Measurements from ENCODE around the gene FGF8.

Gene FGF8

DNA sequence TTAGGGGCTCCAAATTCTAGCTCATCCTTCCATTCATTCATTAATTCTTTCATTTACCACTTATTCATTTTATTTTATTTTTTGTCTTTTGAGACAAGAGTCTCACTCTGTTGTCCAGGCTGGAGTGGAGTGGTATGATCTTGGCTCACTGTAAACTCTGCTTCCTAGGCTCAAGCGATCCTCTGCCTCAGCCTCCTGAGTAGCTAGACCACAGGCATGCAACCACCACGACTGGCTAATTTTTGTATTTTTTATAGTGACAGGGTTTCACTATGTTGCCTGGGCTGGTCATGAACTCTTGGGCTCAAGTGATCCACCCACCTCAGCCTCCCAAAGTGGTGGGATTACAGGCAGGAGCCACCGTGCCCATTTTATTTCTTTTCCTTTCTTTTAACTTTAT is 31.6 kb downstream of the FGF8 start (continued):
- TF ChIP-seq CSRNP3 (CRISPR knock-in tag; IDR thresholded peaks at IDR 0.05) (no peak), ARNTL (CRISPR knock-in tag; IDR thresholded peaks at IDR 0.05; ENCODE audit: borderline replicate concordance, low read depth) (no peak), TOX (CRISPR knock-in tag; IDR thresholded peaks at IDR 0.05; ENCODE audit: borderline replicate concordance) (no peak), ZNF8 (CRISPR knock-in tag; IDR thresholded peaks at IDR 0.05) (no peak), ZC3H10 (CRISPR knock-in tag; IDR thresholded peaks at IDR 0.05) (no peak)

- no peak for ATAC-seq
- TF ChIP-seq ZC3H10 (CRISPR knock-in tag; IDR thresholded peaks at IDR 0.05), result no peak
- TF ChIP-seq RARB (CRISPR knock-in tag; IDR thresholded peaks at IDR 0.05), result no peak
- TF ChIP-seq OSR1 (CRISPR knock-in tag; IDR thresholded peaks at IDR 0.05), result no peak
- TF ChIP-seq BACH2 (CRISPR knock-in tag; IDR thresholded peaks at IDR 0.05; ENCODE audit: borderline replicate concordance), result no peak
- TF ChIP-seq TCF4 (CRISPR knock-in tag; IDR thresholded peaks at IDR 0.05; ENCODE audit: borderline replicate concordance), result no peak
These were observed 34.0 kb downstream of the FGF8 start for GRCh38 chr10:101741938-101742337.

DNA sequence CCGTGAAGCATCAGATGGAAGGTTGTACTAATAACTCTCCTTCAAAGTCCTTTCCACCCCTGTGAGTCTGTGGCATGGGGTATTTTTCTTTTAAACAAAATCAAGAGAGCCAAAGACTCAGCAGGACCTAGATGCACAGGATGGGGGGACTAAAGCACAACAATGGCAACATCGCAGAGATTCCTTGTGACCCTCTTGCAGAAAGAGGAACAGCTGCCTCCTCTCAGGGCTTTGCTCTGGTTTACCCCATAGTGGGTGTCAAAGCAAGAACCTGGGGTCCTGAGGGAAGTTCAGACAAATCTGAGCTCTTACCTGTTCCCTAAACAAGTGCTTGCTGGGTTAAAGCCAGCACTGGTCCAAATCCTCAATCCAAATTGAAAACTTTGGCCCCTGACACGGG is 39.2 kb downstream of the FGF8 start:
- ATAC-seq, result no peak
- TF ChIP-seq ZFP30 (CRISPR knock-in tag; IDR thresholded peaks at IDR 0.05) (no peak), CREB5 (CRISPR knock-in tag; IDR thresholded peaks at IDR 0.05; ENCODE audit: low read depth) (no peak), CSRNP3 (CRISPR knock-in tag; IDR thresholded peaks at IDR 0.05) (no peak), ISL1 (CRISPR knock-in tag; IDR thresholded peaks at IDR 0.05) (no peak), BACH2 (CRISPR knock-in tag; IDR thresholded peaks at IDR 0.05; ENCODE audit: borderline replicate concordance) (no peak), ZFP3 (CRISPR knock-in tag; IDR thresholded peaks at IDR 0.05) (no peak), GLIS3 (CRISPR knock-in tag; IDR thresholded peaks at IDR 0.05) (no peak), CSDC2 (CRISPR knock-in tag; IDR thresholded peaks at IDR 0.05) (no peak), ARNTL (CRISPR knock-in tag; IDR thresholded peaks at IDR 0.05; ENCODE audit: borderline replicate concordance, low read depth) (no peak), ZNF565 (CRISPR knock-in tag; conservative IDR thresholded peaks at IDR 0.05; ENCODE audit: low read depth) (no peak), OSR1 (CRISPR knock-in tag; IDR thresholded peaks at IDR 0.05) (no peak), TCF4 (CRISPR knock-in tag; IDR thresholded peaks at IDR 0.05; ENCODE audit: borderline replicate concordance) (no peak), ZNF70 (CRISPR knock-in tag; IDR thresholded peaks at IDR 0.05) (no peak), RARB (CRISPR knock-in tag; IDR thresholded peaks at IDR 0.05) (no peak), ZNF8 (CRISPR knock-in tag; IDR thresholded peaks at IDR 0.05) (no peak), PPARA (CRISPR knock-in tag; IDR thresholded peaks at IDR 0.05; ENCODE audit: borderline replicate concordance) (no peak), ESRRG (CRISPR knock-in tag; IDR thresholded peaks at IDR 0.05) (no peak), SNAI2 (CRISPR knock-in tag; IDR thresholded peaks at IDR 0.05) (no peak)
- TF ChIP-seq, protein P1, sequence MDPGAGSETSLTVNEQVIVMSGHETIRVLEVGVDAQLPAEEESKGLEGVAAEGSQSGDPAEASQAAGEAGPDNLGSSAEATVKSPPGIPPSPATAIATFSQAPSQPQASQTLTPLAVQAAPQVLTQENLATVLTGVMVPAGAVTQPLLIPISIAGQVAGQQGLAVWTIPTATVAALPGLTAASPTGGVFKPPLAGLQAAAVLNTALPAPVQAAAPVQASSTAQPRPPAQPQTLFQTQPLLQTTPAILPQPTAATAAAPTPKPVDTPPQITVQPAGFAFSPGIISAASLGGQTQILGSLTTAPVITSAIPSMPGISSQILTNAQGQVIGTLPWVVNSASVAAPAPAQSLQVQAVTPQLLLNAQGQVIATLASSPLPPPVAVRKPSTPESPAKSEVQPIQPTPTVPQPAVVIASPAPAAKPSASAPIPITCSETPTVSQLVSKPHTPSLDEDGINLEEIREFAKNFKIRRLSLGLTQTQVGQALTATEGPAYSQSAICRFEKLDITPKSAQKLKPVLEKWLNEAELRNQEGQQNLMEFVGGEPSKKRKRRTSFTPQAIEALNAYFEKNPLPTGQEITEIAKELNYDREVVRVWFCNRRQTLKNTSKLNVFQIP (CRISPR knock-in tag; IDR thresholded peaks at IDR 0.05; ENCODE audit: borderline replicate concordance, low read depth), result no peak
- TF ChIP-seq, protein P2, sequence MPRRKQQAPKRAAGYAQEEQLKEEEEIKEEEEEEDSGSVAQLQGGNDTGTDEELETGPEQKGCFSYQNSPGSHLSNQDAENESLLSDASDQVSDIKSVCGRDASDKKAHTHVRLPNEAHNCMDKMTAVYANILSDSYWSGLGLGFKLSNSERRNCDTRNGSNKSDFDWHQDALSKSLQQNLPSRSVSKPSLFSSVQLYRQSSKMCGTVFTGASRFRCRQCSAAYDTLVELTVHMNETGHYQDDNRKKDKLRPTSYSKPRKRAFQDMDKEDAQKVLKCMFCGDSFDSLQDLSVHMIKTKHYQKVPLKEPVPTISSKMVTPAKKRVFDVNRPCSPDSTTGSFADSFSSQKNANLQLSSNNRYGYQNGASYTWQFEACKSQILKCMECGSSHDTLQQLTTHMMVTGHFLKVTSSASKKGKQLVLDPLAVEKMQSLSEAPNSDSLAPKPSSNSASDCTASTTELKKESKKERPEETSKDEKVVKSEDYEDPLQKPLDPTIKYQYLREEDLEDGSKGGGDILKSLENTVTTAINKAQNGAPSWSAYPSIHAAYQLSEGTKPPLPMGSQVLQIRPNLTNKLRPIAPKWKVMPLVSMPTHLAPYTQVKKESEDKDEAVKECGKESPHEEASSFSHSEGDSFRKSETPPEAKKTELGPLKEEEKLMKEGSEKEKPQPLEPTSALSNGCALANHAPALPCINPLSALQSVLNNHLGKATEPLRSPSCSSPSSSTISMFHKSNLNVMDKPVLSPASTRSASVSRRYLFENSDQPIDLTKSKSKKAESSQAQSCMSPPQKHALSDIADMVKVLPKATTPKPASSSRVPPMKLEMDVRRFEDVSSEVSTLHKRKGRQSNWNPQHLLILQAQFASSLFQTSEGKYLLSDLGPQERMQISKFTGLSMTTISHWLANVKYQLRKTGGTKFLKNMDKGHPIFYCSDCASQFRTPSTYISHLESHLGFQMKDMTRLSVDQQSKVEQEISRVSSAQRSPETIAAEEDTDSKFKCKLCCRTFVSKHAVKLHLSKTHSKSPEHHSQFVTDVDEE (CRISPR knock-in tag; IDR thresholded peaks at IDR 0.05), result no peak
